IMR-90 (cell line): Measurements from ENCODE around the gene SYNE2.

ENCODE experiments used
- CEBPB ChIP-seq: IDR thresholded peaks from 2 replicates; pipeline ENCODE4 v1.6.1; 2012; ENCODE audit warnings: low read depth, low read length, improper control_type of control experiment
- CTCF ChIP-seq: conservative IDR thresholded peaks from 2 replicates; pipeline ENCODE4 v1.5.1; 2012; ENCODE audit warnings: mild to moderate bottlenecking, low read depth, low read length, improper control_type of control experiment
- FOS ChIP-seq: fragments of 150-350 bp; IDR thresholded peaks from 2 replicates; pipeline ENCODE4 v1.6.1; 2016; ENCODE audit warnings: low read depth, low read length
- MAFK ChIP-seq: IDR thresholded peaks from 2 replicates; pipeline ENCODE4 v1.6.1; 2012; ENCODE audit warnings: low read depth, low read length, improper control_type of control experiment
- MAZ ChIP-seq: IDR thresholded peaks from 2 replicates; pipeline ENCODE4 v1.6.1; 2012; ENCODE audit warnings: low read depth, mild to moderate bottlenecking, low read length, improper control_type of control experiment, moderate library complexity, borderline replicate concordance
- MXI1 ChIP-seq: IDR thresholded peaks from 2 replicates; pipeline ENCODE4 v1.6.1; 2012; ENCODE audit warnings: low read depth, mild to moderate bottlenecking, low read length, moderate library complexity, borderline replicate concordance
- POLR2A ChIP-seq: IDR thresholded peaks from 2 replicates; pipeline ENCODE4 v1.6.1; 2012; ENCODE audit warnings: mild to moderate bottlenecking, low read depth, low read length
- RAD21 ChIP-seq: IDR thresholded peaks from 2 replicates; pipeline ENCODE4 v1.6.1; 2012; ENCODE audit warnings: low read length, improper control_type of control experiment
- RFX5 ChIP-seq: IDR thresholded peaks from 2 replicates; pipeline ENCODE4 v1.8.0; 2012; ENCODE audit warnings: low read depth, mild to moderate bottlenecking, low read length, moderate library complexity
- SMC3 ChIP-seq: fragments of 150-350 bp; IDR thresholded peaks from 2 replicates; pipeline ENCODE4 v1.6.1; 2016; ENCODE audit warnings: low read depth, mild to moderate bottlenecking, antibody characterized with exemption, low read length, moderate library complexity
- USF2 ChIP-seq: fragments of 150-350 bp; IDR thresholded peaks from 2 replicates; pipeline ENCODE4 v1.6.1; 2017; ENCODE audit warnings: mild to moderate bottlenecking, antibody characterized with exemption, low read length, low read depth

DNA sequence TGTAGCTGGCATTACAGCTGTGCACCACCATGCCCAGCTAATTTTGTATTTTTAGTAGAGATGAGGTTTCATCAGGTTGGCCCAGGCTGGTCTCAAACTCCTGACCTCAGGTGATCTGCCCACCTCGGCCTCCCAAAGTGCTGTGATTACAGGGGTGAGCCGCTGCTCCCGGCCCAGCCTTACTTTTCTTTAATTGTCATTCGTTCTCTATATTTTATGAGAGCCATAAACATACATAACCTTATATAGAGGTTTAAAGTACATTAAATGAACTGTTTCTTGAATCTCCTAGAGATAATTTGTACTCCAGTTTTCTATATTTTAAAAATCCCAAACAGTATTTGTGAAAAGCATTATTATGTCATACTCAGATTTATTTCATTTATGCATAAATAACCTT is 98.6 kb downstream of the SYNE2 start:
- TF ChIP-seq MAFK (no peak), CTCF (no peak), POLR2A (no peak), RFX5 (no peak), SMC3 (no peak), CEBPB (no peak), USF2 (no peak), FOS (no peak), MXI1 (no peak), RAD21 (no peak), MAZ (no peak)
